Activated CD4-positive, alpha-beta T cell treated with anti-CD3 and anti-CD28 coated beads for 24 hours (primary cell): ENCODE measurements around the gene DKK3.

ENCODE experiments used
- DNase-seq, 2 donors: peaks; one replicate each; pipeline ENCODE4 v3.0.0-alpha.2; 2020; ENCODE audit warnings: low read depth in 2 of 2

Gene DKK3

DNA sequence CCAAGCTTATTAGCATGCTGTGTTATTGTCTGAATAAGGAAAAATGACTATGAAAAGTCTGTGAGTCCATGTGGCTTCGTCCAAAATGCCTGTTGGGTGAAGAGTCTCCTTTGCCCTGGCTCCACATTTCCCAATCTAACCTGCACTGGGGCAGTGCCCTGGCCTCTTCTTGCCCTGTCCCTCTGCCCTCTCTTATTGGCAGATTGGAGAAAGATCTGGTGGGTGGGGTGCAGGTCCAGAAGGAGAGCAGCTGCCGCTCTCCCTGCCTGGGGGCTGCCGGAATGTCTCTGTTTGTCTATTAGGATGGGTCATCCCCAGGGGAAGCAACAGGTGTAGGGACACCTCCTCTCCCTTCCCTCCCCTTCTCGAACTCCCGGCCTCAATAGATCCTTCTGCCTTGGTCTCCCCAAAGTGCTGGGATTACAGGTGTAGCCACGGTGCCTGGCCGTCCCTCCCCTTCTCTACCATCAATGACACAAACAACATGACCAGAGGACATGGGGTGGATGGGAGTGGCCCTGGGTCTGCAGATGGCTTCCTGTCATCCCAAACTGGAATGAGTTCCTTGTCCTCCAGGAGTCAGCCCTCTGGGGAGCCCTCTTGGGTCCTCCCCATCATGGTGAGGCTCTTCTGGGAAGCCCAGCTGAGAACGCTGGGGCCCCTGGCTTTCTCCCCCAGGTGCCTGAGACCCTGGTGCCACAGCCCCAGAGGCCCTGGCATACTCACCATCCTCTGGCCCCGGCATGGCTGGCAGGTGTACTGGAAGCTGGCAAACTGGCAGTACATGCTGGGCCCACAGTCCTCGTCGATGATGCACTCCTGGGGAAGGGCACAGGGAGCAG is 40.5 kb downstream of the DKK3 start:
- DNase-seq: no peak

GRCh38 chr11:11966826-11967668 is 41.4 kb downstream of the DKK3 start:
- DNase-seq: peak; percentile 49 to 67

GRCh38 chr11:11966354-11966741 is 42.1 kb downstream of the DKK3 start:
- DNase-seq: no peak

DNA sequence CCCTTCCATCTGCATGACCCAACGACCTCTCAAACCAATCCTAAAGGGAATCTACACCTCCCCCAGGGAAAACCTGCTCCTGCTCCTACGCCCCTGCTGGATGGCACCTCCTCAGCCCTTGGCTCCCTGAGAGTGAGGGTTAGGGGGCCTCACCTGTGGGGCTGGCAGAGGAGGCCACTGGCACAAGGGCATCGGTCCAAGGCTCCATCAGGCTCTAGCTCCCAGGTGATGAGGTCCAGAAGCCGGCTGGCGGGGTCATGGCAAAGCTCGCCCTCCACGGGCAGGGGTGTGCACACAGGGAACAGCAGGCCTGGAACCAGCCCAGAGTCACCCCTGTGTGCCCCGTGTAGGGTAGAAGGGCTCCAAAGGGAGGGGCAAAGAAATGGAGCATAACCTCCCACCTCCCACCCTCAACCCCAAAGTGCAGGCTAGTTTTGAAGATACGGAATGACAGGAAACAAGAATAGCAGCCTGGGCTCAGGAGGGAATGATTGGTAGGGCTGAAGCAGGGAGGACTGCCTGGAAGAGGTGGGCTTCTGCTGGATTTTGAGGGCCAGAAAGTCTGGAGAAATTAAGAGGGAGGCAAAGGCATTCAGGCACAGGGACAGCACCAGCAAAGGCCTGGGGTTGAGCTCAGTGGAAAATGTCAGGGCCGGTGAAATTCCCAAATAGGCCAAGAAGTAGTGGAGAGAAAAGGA is 42.6 kb downstream of the DKK3 start:
- DNase-seq: no peak

DNA sequence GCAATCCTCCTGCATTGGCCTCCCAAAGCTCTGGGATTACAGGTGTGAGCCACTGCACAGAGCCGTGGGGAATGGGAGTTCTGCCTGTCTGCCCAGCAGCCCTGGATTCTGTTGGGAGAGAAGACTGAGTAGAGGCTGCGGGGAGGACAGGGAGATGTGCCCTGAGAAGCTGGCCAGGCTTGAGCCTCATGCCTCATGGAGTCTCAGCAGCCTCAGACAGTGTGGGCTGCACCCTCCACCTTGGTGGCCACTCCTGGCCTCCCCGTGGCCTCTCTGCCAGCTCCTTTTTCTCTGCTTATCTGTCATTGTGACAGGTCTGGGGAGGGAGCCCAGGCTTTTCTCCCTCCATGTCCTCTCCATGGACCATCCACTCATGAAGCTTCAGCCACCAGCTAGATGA is 43.2 kb downstream of the DKK3 start:
- DNase-seq: no peak

GRCh38 chr11:11964774-11965150 is 43.7 kb downstream of the DKK3 start:
- no peak for DNase-seq

GRCh38 chr11:11963842-11964773 is 44.3 kb downstream of the DKK3 start:
- no peak for DNase-seq

DNA sequence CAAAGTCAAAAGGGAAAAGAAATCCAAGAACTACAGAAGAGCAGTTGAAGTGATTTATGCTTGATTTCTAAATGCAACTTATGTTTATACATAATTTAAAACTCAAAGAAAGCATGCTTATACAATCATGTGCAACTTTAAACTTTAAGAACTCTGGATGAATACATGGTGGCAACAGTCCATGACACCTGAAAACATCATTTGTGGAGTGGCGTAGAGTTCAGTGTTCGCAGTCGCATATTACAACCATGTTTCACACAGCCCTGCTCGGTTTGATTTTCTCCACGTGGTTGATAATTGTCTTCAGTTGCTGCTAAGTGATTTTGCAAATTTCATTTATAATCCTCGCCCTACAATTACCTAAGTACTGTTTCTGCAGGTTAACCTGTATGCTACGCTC is 45.4 kb downstream of the DKK3 start:
- DNase-seq: no peak

DNA sequence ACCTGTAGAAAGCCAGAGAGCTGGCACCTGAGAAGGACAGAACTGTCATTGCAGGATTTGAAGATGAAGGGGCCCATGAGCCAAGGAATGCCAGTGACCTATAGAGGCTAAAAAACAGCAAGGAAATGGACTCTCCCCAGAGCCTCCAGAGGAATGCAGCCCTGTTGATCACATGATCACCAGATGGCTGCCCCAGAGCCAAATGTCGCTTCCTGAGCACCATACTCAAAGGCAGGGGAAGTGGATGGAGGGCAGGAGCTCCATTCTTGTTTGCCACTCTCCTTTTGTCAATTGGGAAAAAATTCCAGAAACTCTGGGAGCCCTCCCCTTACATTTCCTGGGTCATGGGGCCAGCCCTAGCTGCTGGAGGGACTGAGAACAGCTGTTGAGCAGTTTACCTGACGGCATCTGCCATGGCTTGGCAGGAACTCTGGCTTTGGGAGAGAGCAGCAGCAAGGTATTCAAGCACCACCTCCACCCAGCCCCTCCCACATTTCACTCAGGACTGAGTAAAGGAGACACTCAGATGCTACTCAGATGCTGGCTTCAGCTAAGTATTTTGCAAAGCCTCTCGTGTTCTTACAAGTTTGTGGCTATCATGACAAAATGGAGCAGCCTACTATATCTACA is 46.9 kb downstream of the DKK3 start:
- no peak for DNase-seq

DNA sequence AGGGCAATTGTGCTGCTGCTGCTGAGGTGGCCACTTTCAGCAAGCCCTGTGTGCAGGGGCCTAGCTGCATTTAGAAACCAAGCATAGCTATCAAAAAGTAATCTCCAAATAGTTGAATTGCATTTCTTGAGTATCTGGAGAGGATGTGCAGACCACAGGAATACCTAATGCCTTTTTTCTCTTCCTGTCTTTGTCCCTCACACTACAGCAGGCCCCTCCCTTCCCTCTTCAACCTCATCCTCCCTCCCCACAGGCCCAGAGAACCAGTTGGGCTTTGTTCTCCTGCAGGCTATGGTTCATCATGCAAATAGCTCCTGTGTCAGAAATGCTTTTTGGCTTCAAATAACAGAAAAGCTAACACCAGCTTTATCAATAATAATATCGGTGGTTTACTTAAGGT is 47.7 kb downstream of the DKK3 start:
- DNase-seq: no peak

- no peak for DNase-seq
These were observed 48.8 kb downstream of the DKK3 start for GRCh38 chr11:11959601-11960000.

GRCh38 chr11:11958403-11959231 is 49.8 kb downstream of the DKK3 start:
- DNase-seq: no peak

DNA sequence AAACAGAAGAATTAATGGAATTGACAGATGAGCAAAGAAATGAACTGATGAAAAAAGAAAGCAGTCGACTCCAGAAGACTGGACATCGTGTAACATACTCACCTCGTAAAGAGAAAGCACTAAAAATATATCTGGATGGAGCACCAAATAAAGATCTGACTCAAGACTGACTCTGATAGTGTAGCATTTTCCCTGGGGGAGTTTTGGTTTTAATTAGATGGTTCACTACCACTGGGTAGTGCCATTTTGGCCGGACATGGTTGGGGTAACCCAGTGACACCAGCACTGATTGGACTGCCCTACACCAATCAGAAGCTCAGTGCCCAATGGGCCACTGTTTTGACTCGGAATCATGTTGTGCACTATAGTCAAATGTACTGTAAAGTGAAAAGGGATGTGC is 52.4 kb downstream of the DKK3 start:
- DNase-seq: no peak

DNA sequence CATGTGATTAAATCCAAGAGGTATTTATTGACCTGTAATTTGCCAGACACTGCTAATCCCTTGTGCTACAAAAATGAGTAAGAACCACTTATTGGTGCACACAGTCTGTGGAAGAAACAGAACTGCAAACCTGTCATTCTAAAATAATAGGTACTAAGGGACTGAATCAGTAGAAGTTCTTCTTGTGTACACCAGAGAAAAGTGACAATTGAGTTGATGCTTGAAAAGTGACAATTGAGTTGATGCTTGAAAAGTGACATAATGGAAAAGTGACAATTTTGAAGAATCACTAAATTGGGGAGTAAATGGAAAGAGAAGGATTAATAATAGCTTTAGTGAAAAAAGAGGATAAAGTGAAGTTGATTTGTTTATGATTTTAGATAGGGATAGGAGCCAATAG is 56.4 kb downstream of the DKK3 start:
- DNase-seq: no peak

DNA sequence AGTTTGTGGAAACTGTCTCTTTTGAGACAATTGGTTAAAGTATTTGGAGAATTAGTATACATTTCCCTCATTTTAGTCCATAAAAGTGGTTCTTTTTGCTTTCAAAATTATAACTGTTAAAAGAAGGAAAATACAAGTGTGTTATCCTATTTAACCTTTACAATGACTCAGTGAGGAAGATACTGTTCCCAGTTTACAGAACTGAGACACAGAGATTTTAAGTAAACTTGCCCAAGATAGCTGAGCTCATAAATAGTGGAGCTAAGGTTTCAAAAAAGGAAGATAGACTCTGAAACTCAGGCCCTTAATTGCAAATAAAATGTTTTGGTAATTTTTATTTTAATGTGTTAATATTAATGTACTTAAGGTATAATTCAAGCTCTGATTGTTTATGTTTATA is 58.9 kb downstream of the DKK3 start:
- no peak for DNase-seq

DNA sequence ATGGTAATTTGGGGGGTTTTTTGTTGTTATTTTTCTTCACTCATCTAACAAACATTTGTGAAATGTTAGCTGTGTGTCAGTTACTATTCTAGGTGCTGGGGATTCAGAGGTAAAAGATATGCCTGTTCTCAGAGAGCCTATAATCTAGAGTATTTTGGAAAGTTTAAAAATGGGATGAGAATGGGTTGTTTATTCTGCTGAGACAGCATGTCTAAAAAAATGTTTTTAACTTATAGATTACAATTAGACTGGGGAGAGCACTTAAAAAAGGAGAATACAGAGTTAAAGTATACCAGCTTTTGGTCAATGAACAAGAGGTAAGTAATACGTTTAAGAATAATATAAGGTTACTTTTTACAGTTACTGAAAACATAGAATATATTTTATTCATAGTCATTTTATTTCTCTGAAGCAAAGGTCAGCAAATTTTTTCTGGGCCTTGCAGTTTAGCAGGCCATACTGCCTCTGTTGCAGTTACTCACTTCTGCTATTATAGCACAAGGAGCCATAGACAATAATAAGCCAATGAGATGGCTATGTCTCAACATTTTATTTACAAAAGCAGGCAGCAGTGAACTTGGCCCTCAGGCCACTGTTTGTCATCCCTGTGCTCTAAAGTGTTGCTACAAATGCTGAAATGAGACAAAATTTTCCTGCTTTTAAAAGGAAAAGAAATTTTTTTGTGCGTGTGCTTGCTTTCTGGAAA is 60.0 kb downstream of the DKK3 start:
- no peak for DNase-seq

- no peak for DNase-seq
These were observed 60.6 kb downstream of the DKK3 start for GRCh38 chr11:11947825-11948224.

DNA sequence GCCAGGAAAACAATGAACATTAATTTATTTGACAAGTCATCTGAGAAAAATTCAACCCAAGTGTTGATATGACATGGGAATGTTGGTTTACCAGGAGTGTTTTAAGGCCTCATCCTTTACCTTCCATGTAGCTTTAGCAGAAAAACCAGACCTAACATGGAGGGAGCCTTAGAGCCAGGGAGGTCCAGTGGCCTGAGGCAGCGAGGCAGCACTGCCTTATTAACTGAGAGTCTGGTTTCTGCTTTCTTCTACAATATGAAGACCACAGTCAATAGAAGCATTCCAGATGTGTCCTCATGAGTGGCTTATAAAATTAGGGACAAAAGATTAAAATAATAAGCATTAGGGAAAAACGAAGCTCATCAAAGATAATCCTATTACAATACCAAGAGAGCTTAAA is 61.5 kb downstream of the DKK3 start:
- DNase-seq: no peak

GRCh38 chr11:11946180-11946579 is 62.2 kb downstream of the DKK3 start:
- no peak for DNase-seq
